T-cell (primary cell): Measurements from ENCODE around the gene TAF4B. TPM values are rescaled to one million over a fixed set of nuclear protein-coding genes. Genes with fewer than 3 reads are reported as not detected.
"Not testable (repeated sequence)": the region's sequence is repeated elsewhere in the genome, so short reads cannot be mapped to it uniquely, and the experiment has no call there.

Experiments
- ATAC-seq, 4 experiments: fragments of 200-7000 bp in 3 of 4; fragments of 150-1000 bp in 1 of 4; cut with Tn5 transposase; replicated peaks in 1 of 4; 1 replicate in 3 of 4; 2 replicates in 1 of 4; pipeline ENCODE4 v1.10.0; 2021; ENCODE audit warnings: moderate library complexity in 3 of 4, mild to moderate bottlenecking in 2 of 4, moderate number of reproducible peaks in 1 of 4
- CTCF ChIA-PET, 2 donors: fragments of 300-600 bp; sonication (Branson Sonifier 250); formaldehyde crosslinking; loops; one replicate each; lab custom pipeline; 2022; ENCODE audit warnings: antibody characterized with exemption in 2 of 2; lab: Charles Lee
- POLR2A ChIA-PET, 2 donors: fragments of 300-600 bp; sonication (Branson Sonifier 250); formaldehyde crosslinking; loops; one replicate each; lab custom pipeline; 2022; ENCODE audit warnings: antibody characterized with exemption in 2 of 2; lab: Charles Lee
- DNase-seq, 35 experiments: peaks; one replicate each; pipeline versions ENCODE4 v3.0.0 to v3.0.0-alpha.2; 2013 to 2023
- H3K27ac ChIP-seq: one replicate; pipeline ENCODE4 v1.5.1; 2013; ENCODE audit warnings: low read length
- H3K27me3 ChIP-seq, 2 experiments: replicated peaks in 1 of 2; 1 replicate in 1 of 2; 2 replicates in 1 of 2; pipeline versions ENCODE4 v1.6.1 to v1.7.0; 2013; ENCODE audit warnings: low read length in 1 of 2, mixed read lengths in 1 of 2; ENCODE audit not compliant: control insufficient read depth in 2 of 2, insufficient read depth in 2 of 2; ENCODE audit errors: extremely low read depth in 1 of 2
- H3K36me3 ChIP-seq, 2 donors: 1 replicate in 1 of 2; 2 replicates in 1 of 2; pipeline versions ENCODE4 v1.6.1 to v1.7.0; 2013; ENCODE audit warnings: low read length in 1 of 2; ENCODE audit not compliant: control insufficient read depth in 2 of 2, insufficient read depth in 1 of 2; ENCODE audit errors: extremely low read depth in 1 of 2
- H3K4me1 ChIP-seq, 2 experiments: 1 replicate in 1 of 2; 2 replicates in 1 of 2; pipeline versions ENCODE4 v1.6.1 to v1.7.0; 2013; ENCODE audit warnings: low read length in 2 of 2, mixed read lengths in 1 of 2; ENCODE audit not compliant: insufficient read depth in 2 of 2, control insufficient read depth in 1 of 2; ENCODE audit errors: extremely low read depth in 1 of 2
- H3K4me3 ChIP-seq, 2 donors: 1 replicate in 1 of 2; 2 replicates in 1 of 2; pipeline versions ENCODE4 v1.5.1 to v1.7.0; 2013; ENCODE audit warnings: mild to moderate bottlenecking in 2 of 2, low read length in 1 of 2, moderate library complexity in 1 of 2; ENCODE audit not compliant: control insufficient read depth in 1 of 2; ENCODE audit errors: extremely low read depth in 1 of 2
- H3K9me3 ChIP-seq: 2 replicates; pipeline ENCODE4 v1.7.0; 2013
- H3K27ac Mint-ChIP-seq, 2 donors: one replicate each; pipeline ENCODE4 v1.8.0; 2020 to 2021; ENCODE audit warnings: mild to moderate bottlenecking in 2 of 2, mixed read lengths in 2 of 2
- H3K27me3 Mint-ChIP-seq, 2 donors: one replicate each; pipeline ENCODE4 v1.8.0; 2021 to 2022; ENCODE audit warnings: mixed read lengths in 2 of 2
- H3K36me3 Mint-ChIP-seq: one replicate; pipeline ENCODE4 v1.8.0; 2021; ENCODE audit warnings: mixed read lengths
- H3K4me1 Mint-ChIP-seq, 3 donors: one replicate each; pipeline ENCODE4 v1.8.0; 2020 to 2022; ENCODE audit warnings: mixed read lengths in 3 of 3, mild to moderate bottlenecking in 1 of 3
- H3K4me3 Mint-ChIP-seq, 3 donors: one replicate each; pipeline ENCODE4 v1.8.0; 2020 to 2022; ENCODE audit warnings: mild to moderate bottlenecking in 3 of 3, mixed read lengths in 3 of 3, moderate library complexity in 3 of 3
- H3K9me3 Mint-ChIP-seq, 3 donors: one replicate each; pipeline ENCODE4 v1.8.0; 2020 to 2022; ENCODE audit warnings: mixed read lengths in 3 of 3
- WGBS: methylation state at CpG from one replicate; pipeline ENCODE4 v1.1.5; 2013; ENCODE audit warnings: missing lambda C conversion rate; ENCODE audit not compliant: insufficient coverage; 5-methylcytosine and 5-hydroxymethylcytosine counted together
- total RNA-seq, 35 experiments: library from RNA in 6 of 35; stranded (reverse) in 6 of 35; fragments of 120-200 nt in 1 of 35; gene quantifications; one replicate each; pipeline versions ENCODE4 v1.2.1 to v1.2.4 and lab custom pipeline; 2013 to 2026

Gene TAF4B
- total RNA-seq, 5 donors from 2014 or later (not counting 1 experiment from before 2014, with no cell fraction given), result 9.9 to 17.1 (median 13.2) TPM

DNA sequence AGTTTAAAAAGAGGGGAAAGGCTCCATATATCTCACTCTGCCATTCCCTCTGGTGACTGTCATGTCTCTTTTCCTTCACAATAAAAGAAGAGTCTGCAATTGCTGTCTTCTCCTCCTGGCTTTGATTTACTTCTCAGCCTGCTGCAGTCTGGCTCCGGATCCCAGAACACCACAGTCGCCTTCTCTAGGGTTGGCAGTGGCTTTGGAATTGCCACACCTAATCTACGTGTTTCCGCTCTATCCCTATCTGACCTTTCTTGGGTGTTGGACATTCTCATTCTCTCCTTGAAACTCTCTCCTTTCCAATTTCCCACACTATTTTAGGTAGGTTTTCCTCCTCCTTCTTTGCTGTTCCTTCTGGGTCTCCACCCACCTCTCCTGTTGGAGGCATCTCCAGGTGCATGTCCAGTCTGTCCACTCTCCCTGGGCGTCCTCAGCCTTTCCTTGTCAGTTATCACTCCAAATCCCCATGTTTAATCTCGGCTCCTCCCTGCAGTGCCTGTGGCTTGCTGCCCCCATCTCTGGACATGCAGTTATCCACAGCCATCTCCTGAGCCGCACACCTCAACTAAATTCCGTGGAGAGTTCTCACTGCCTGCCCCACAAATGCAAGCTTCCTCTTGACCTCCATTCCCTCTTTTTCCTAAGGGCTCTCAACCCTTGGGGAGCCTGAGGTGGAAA is 209.3 kb downstream of the TAF4B start:
- Mint-ChIP-seq H3K27ac (no peak overlapping the region), H3K36me3 (no peaks in the 10 kb centered on the region), H3K9me3 (peaks cover 0 to 4% (median 0%) of the 10 kb centered on the region in 3 donors), H3K4me3 (no peak overlapping the region), H3K4me1 (no peaks in the 10 kb centered on the region), H3K27me3 (peaks cover 15 to 26% of the 10 kb centered on the region in 2 donors)
- 80% methylated on average over 3 of the region's 8 CpGs for WGBS
- CTCF ChIA-PET, result no interaction called here
- no peak for DNase-seq
- Histone ChIP-seq H3K4me1 (no peaks in the 10 kb centered on the region), H3K27me3 (peaks cover 0 to 9% of the 10 kb centered on the region in 2 experiments), H3K4me3 (no peak overlapping the region), H3K9me3 (no peaks in the 10 kb centered on the region), H3K27ac (no peak overlapping the region), H3K36me3 (no peaks in the 10 kb centered on the region)
- ATAC-seq, result no peak
- POLR2A ChIA-PET, result no interaction called here

DNA sequence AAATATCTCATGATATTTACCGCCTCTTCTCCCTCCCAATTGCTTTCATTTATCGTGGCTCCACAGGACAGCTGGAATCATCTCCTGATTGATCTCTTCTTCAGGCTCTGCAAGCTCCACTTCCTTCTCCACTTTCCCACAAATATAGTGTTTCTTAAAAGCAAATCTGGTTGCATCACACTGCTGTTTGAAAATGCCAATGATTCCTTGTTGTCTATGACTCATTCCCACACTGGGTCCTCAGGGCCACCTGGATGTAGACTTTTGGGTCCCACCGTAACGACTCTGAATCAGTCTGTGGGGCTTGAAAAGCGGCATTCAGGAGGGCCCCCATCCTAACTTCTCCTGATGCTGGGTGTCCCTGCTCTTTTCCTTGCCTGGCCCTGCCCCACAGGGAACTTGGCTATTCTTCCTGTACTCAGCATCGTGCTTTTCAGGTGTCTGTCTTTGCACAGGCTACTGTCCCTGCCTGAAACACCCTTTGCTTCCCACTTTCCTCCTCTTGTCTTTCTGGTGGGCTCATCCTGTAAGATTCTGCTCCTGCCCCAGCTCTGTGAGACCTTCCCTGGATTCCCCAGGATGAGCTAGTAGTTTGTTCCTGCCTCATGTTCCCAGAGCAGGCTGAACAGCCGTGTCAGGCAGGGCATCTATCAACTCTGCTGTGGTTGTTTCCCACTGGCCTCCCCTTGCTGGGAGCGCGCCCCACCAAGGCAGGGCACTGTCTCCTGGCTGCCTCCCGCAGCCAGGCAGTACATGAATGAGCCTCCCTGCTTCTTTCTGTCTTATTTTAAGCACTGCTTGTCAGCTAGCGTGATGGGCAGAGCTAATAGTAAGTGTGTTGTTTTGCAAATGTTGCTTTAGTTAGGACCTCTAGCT is 210.2 kb downstream of the TAF4B start:
- no peak overlapping the region for H3K27ac ChIP-seq
- H3K9me3 Mint-ChIP-seq, result no peaks in the 10 kb centered on the region
- ATAC-seq (no peak), DNase-seq (no peak)
- no peaks in the 10 kb centered on the region for H3K36me3 Mint-ChIP-seq
- CTCF ChIA-PET, result no interaction called here
- no peak overlapping the region for H3K4me3 Mint-ChIP-seq
- H3K9me3 ChIP-seq, result no peaks in the 10 kb centered on the region
- H3K27me3 ChIP-seq, result peaks cover 0 to 9% of the 10 kb centered on the region in 2 experiments
- no peaks in the 10 kb centered on the region for H3K4me1 Mint-ChIP-seq
- H3K36me3 ChIP-seq, result no peaks in the 10 kb centered on the region
- 86% methylated on average over 9 of the region's 11 CpGs for WGBS
- H3K4me3 ChIP-seq, result no peak overlapping the region
- H3K27ac Mint-ChIP-seq, result no peak overlapping the region
- POLR2A ChIA-PET, result no interaction called here
- H3K4me1 ChIP-seq, result no peaks in the 10 kb centered on the region
- peaks cover 18 to 26% of the 10 kb centered on the region in 2 donors for H3K27me3 Mint-ChIP-seq

DNA sequence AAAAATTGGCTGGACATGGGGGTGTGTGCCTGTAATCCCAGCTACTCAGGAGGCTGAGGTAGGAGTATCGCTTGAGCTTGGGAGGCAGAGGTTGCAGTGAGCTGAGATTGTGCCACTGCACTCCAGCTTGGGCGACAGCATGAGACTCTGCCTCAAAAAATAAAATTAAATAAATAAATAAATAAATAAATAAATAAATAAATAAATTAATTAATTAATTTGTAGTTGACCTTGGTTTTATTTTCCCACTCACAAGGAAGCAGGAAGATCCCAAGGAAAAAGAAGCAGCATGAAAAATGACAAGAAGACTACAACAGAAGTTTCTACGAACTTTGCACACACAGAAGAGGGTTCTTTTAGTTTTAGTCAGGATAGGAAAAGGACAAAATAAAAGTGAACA is 211.4 kb downstream of the TAF4B start:
- H3K4me1 ChIP-seq, H3K36me3 ChIP-seq, H3K4me1 Mint-ChIP-seq, CTCF ChIA-PET, H3K27me3 ChIP-seq, H3K4me3 Mint-ChIP-seq, ATAC-seq, DNase-seq, H3K4me3 ChIP-seq, H3K9me3 Mint-ChIP-seq, POLR2A ChIA-PET, H3K27ac Mint-ChIP-seq, H3K36me3 Mint-ChIP-seq, H3K27ac ChIP-seq, H3K9me3 ChIP-seq: not testable (repeated sequence)
- WGBS, result no CpG with 5 or more reads among the region's 3 CpGs
- peaks cover 18 to 26% of the 10 kb centered on the region in 2 donors for H3K27me3 Mint-ChIP-seq

DNA sequence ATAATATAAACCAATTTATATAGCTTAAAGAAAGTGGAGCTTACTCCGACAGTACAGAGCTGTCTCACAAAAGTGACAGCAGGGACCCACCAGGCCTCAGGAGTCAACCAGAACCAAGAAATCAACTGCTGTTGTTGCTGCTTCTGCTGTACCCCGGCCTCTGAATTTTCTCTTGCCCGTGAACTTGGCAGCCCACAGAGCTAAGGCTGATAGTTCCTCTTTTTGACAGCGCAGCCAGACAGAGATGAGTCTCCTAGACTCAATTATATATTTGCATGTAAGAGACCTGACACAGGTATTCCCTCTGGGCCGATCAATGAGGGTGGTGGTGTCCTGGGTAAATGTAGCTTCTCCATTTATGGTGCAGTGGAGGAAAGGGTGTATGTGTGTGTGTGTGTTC is 212.7 kb downstream of the TAF4B start:
- no peak for DNase-seq
- H3K27me3 ChIP-seq, result peaks cover 0 to 9% of the 10 kb centered on the region in 2 experiments
- Mint-ChIP-seq H3K27ac (no peak overlapping the region), H3K4me3 (no peak overlapping the region), H3K27me3 (peaks cover 19 to 26% of the 10 kb centered on the region in 2 donors), H3K4me1 (no peaks in the 10 kb centered on the region), H3K9me3 (no peaks in the 10 kb centered on the region), H3K36me3 (no peaks in the 10 kb centered on the region)
- no peak for ATAC-seq
- POLR2A ChIA-PET, result no interaction called here
- WGBS, result 46% methylated on average over 3 of the region's 5 CpGs
- CTCF ChIA-PET, result interaction anchor here in 1 of 2 donors (0.6 kb wide), 1 partner anchor 124 kb away, joined by 12 read pairs; no protein-coding TSS in a partner anchor
- H3K9me3 ChIP-seq, result no peaks in the 10 kb centered on the region
- H3K4me3 ChIP-seq, result no peak overlapping the region
- H3K4me1 ChIP-seq, result no peaks in the 10 kb centered on the region
- H3K36me3 ChIP-seq, result no peaks in the 10 kb centered on the region
- no peak overlapping the region for H3K27ac ChIP-seq

DNA sequence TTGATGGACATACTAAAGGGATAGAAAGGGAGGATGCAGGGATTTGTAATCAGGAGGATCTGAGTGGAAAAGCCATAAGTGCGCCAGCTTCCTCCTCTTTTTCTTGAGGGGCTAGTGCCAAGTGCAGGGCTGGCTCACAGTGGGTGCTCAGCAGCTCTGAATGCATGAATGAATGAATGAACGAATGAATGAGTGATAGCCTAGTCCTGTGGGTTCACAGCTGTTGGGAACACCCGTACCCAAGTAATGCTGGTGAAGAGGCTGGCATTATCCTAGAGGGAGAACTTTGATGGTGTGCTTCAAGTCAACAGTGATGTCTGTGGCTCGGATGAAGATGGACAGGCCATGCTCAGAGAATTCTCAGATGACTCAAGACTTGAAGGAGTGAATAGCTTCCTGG is 213.3 kb downstream of the TAF4B start:
- no peak overlapping the region for H3K27ac ChIP-seq
- no peak overlapping the region for H3K4me3 Mint-ChIP-seq
- no peaks in the 10 kb centered on the region for H3K4me1 Mint-ChIP-seq
- ChIA-PET CTCF (interaction anchor here in 1 of 2 donors (0.6 kb wide), 1 partner anchor 125 kb away, joined by 12 read pairs; no protein-coding TSS in a partner anchor), POLR2A (no interaction called here)
- no peaks in the 10 kb centered on the region for H3K36me3 ChIP-seq
- no peaks in the 10 kb centered on the region for H3K9me3 Mint-ChIP-seq
- no peak overlapping the region for H3K27ac Mint-ChIP-seq
- ATAC-seq (no peak), DNase-seq (no peak)
- no peak overlapping the region for H3K4me3 ChIP-seq
- H3K27me3 Mint-ChIP-seq, result peaks cover 19 to 26% of the 10 kb centered on the region in 2 donors
- no peaks in the 10 kb centered on the region for H3K36me3 Mint-ChIP-seq
- H3K4me1 ChIP-seq, result no peaks in the 10 kb centered on the region
- no peaks in the 10 kb centered on the region for H3K9me3 ChIP-seq
- WGBS, result 58% methylated on average over 3 of the region's 4 CpGs
- H3K27me3 ChIP-seq, result peaks cover 0 to 9% of the 10 kb centered on the region in 2 experiments

DNA sequence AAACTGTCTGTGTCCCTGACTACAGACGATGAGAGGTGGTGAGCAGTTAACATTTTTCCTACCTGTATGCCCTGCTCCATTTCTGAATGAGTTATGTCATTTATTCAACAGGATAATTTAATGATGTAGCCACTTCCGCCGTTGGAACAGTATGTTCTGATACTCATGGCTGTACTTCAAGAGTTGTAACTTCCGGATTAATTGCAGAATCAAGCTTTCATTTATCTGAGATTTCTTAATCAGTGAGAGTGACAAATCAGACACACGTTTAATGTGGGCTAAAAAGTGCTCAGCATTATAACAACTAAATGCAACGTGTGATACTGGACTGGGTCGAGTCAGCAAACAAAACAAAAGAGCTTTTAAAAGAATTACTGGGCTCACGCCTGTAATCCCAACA is 214.4 kb downstream of the TAF4B start:
- 73% methylated on average over 5 of the region's 8 CpGs for WGBS

More for the DNA sequence above, 214.4 kb downstream of the TAF4B start:
- Mint-ChIP-seq H3K9me3 (no peaks in the 10 kb centered on the region), H3K27ac (no peak overlapping the region), H3K27me3 (peaks cover 27 to 28% of the 10 kb centered on the region in 2 donors), H3K4me3 (no peak overlapping the region), H3K4me1 (no peaks in the 10 kb centered on the region), H3K36me3 (no peaks in the 10 kb centered on the region)
- Histone ChIP-seq H3K27me3 (peaks cover 0 to 9% of the 10 kb centered on the region in 2 experiments), H3K4me3 (no peak overlapping the region), H3K9me3 (no peaks in the 10 kb centered on the region), H3K27ac (no peak overlapping the region), H3K4me1 (no peaks in the 10 kb centered on the region), H3K36me3 (no peaks in the 10 kb centered on the region)
- no peak for DNase-seq
- ChIA-PET CTCF (no interaction called here), POLR2A (no interaction called here)
- ATAC-seq, result no peak
